GM12865 (cell line): ENCODE results near the gene REST.

Experiments used
- DNase-seq: peaks from one replicate; pipeline ENCODE4 v3.0.0; 2010; ENCODE audit warnings: low read depth
- H3K4me3 ChIP-seq: 2 replicates; pipeline ENCODE4 v1.5.1; 2011; ENCODE audit warnings: mild to moderate bottlenecking, low read depth, low read length, control low read depth
- CTCF ChIP-seq: IDR thresholded peaks from 2 replicates; pipeline ENCODE4 v1.5.1; 2011; ENCODE audit warnings: low read length, control low read depth, low read depth, inconsistent platforms; ENCODE audit not compliant: insufficient read depth; ENCODE audit errors: missing control alignments

REST gene

GRCh38 chr4:56902703-56903102, 5.0 kb upstream of the REST start:
- no peak for TF ChIP-seq CTCF
- no peak for DNase-seq
- no peak overlapping the region for H3K4me3 ChIP-seq

- no peak overlapping the region for H3K4me3 ChIP-seq
- TF ChIP-seq CTCF, result no peak
- no peak for DNase-seq
These were observed 1.9 kb upstream of the REST start for GRCh38 chr4:56905796-56906195.

- no peak for TF ChIP-seq CTCF
- no peak for DNase-seq
- H3K4me3 ChIP-seq, result peak overlapping the region; percentile 63
These were observed 959 bp upstream of the REST start for GRCh38 chr4:56906489-56907393.

- TF ChIP-seq CTCF, result no peak
These were observed 746 bp downstream of the REST start for GRCh38 chr4:56908206-56909085.

GRCh38 chr4:56909086-56909894, 1.6 kb downstream of the REST start:
- peak; percentile 78 for DNase-seq
- peak overlapping the region; percentile 67 for H3K4me3 ChIP-seq
- no peak for TF ChIP-seq CTCF

More at GRCh38 chr4:56908206-56909085, 746 bp downstream of the REST start:
- peak; percentile 78 for DNase-seq
- peak overlapping the region; percentile 67 for H3K4me3 ChIP-seq
